OCI-LY7 (cell line): Measurements from ENCODE around the gene MACROH2A1.

Experiments used
- EZH2phosphoT487 ChIP-seq: fragments of 200-600 bp; sonication (generic); IDR thresholded peaks from 2 replicates; pipeline ENCODE4 v1.6.1; 2018; ENCODE audit warnings: low read depth, borderline replicate concordance, mild to moderate bottlenecking, mixed run types, antibody characterized with exemption, low read length, moderate library complexity, mixed read lengths
- TF ChIP-seq, protein P1 (sequence below): fragments of 200-600 bp; sonication (generic); conservative IDR thresholded peaks from 2 replicates; pipeline ENCODE4 v1.5.1; 2014; ENCODE audit warnings: mild to moderate bottlenecking, antibody characterized with exemption, low read length, moderate library complexity, mixed read lengths

DNA sequence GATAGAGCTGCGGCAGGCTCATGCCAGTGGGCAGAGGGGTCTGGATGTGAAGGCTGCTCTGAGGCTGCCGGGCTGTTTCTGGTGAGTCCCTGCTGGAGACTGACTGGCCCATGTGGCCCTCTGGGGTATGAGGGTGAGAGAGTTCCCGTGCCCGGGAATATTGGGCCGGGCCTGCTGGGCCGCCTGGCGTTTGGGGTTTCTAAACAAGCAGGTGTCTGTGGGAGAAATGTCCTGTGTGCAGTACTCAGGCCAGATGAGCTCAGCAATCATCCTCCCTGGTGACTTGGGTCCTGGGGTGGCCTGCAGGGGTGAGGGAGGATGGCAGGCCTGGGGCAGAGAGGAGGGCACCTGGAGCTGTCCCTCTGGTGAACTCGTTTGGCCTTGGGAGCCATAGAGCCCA, 74.9 kb downstream of the MACROH2A1 start:
- TF ChIP-seq, protein P1, sequence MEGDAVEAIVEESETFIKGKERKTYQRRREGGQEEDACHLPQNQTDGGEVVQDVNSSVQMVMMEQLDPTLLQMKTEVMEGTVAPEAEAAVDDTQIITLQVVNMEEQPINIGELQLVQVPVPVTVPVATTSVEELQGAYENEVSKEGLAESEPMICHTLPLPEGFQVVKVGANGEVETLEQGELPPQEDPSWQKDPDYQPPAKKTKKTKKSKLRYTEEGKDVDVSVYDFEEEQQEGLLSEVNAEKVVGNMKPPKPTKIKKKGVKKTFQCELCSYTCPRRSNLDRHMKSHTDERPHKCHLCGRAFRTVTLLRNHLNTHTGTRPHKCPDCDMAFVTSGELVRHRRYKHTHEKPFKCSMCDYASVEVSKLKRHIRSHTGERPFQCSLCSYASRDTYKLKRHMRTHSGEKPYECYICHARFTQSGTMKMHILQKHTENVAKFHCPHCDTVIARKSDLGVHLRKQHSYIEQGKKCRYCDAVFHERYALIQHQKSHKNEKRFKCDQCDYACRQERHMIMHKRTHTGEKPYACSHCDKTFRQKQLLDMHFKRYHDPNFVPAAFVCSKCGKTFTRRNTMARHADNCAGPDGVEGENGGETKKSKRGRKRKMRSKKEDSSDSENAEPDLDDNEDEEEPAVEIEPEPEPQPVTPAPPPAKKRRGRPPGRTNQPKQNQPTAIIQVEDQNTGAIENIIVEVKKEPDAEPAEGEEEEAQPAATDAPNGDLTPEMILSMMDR: no peak
- TF ChIP-seq EZH2phosphoT487: no peak
